Progenitor cell of endocrine pancreas (in vitro differentiated cells): ENCODE data around the gene ARHGAP15. TPM values are rescaled to one million over a fixed set of nuclear protein-coding genes. Genes with fewer than 3 reads are reported as not detected.

Experiments used
- DNase-seq: peaks from one replicate; pipeline ENCODE4 v3.0.0; 2021; ENCODE audit warnings: low spot score; ENCODE audit not compliant: unreplicated experiment
- H3K27ac Mint-ChIP-seq: 2 replicates; pipeline ENCODE4 v1.8.0; 2021; ENCODE audit warnings: mild to moderate bottlenecking, moderate library complexity, mixed read lengths
- H3K27me3 Mint-ChIP-seq: 2 replicates; pipeline ENCODE4 v1.8.0; 2021; ENCODE audit warnings: mixed read lengths
- H3K36me3 Mint-ChIP-seq: 2 replicates; pipeline ENCODE4 v1.8.0; 2022; ENCODE audit warnings: mixed read lengths; ENCODE audit not compliant: insufficient read depth
- H3K4me1 Mint-ChIP-seq: 2 replicates; pipeline ENCODE4 v1.8.0; 2021; ENCODE audit warnings: low read depth, mixed read lengths
- H3K4me3 Mint-ChIP-seq: 2 replicates; pipeline ENCODE4 v1.8.0; 2021; ENCODE audit warnings: low read depth, mild to moderate bottlenecking, moderate library complexity, mixed read lengths
- H3K9me3 Mint-ChIP-seq: 2 replicates; pipeline ENCODE4 v1.8.0; 2021; ENCODE audit warnings: low read depth, mixed read lengths
- total RNA-seq: library from RNA; stranded (reverse); gene quantifications from 2 replicates; pipeline ENCODE4 v1.2.1, GENCODE V29; 2021
- TF ChIP-seq, protein P1 (sequence below): fragments of 200-600 bp; sonication (generic); IDR thresholded peaks from one replicate; pipeline ENCODE4 v1.5.0; 2021; ENCODE audit warnings: antibody characterized with exemption, mild to moderate bottlenecking; ENCODE audit not compliant: unreplicated experiment

Gene ARHGAP15
- total RNA-seq, 1 donor from 2014 or later, result not detected

DNA sequence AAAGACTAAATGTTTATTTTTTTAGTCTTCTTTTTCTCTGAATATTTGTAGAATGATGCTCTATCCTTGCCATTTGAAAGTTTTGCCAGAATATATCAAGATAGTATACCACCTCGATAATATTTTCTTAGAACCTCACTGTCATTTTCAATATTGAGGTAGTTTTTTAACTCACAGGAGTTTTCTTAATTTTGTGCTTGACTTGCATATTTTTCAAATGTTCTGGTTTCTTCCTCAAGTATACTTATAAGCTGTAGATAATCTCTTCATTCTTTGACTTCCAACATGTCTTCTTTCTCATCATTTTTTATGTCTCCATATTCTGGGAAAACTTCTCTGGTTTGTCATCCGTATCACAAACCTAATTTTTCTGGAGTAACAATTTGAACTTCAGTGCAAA is 559.6 kb downstream of the ARHGAP15 start:
- peaks cover 38% of the 10 kb centered on the region for H3K27me3 Mint-ChIP-seq
- no peak overlapping the region for H3K4me3 Mint-ChIP-seq
- peaks cover 14% of the 10 kb centered on the region for H3K4me1 Mint-ChIP-seq

DNA sequence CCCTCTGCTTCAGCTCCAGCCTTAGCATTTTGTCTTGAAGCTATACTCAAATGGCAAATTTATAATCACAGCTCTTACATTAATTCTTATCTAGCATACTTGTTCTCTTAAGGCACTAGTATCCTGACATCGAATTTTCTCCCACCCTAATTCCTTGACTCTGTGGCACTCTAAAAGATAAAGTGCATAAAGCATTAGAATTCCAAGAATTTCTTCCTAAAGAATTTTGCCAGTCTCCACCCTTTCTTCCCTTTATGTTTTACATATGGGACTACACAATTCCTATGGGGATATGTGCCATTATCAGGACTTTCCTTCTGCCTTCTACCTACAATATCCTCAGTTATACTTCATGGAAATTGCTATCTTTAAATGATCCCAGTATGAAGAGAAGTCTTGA is 560.3 kb downstream of the ARHGAP15 start:
- Mint-ChIP-seq H3K27me3 (peaks cover 40% of the 10 kb centered on the region), H3K27ac (no peak overlapping the region), H3K36me3 (no peaks in the 10 kb centered on the region), H3K4me3 (no peak overlapping the region), H3K9me3 (no peaks in the 10 kb centered on the region), H3K4me1 (peaks cover 8% of the 10 kb centered on the region)
- DNase-seq, result no peak
- TF ChIP-seq, protein P1, sequence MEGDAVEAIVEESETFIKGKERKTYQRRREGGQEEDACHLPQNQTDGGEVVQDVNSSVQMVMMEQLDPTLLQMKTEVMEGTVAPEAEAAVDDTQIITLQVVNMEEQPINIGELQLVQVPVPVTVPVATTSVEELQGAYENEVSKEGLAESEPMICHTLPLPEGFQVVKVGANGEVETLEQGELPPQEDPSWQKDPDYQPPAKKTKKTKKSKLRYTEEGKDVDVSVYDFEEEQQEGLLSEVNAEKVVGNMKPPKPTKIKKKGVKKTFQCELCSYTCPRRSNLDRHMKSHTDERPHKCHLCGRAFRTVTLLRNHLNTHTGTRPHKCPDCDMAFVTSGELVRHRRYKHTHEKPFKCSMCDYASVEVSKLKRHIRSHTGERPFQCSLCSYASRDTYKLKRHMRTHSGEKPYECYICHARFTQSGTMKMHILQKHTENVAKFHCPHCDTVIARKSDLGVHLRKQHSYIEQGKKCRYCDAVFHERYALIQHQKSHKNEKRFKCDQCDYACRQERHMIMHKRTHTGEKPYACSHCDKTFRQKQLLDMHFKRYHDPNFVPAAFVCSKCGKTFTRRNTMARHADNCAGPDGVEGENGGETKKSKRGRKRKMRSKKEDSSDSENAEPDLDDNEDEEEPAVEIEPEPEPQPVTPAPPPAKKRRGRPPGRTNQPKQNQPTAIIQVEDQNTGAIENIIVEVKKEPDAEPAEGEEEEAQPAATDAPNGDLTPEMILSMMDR, result no peak

More for the DNA sequence above, 559.6 kb downstream of the ARHGAP15 start:
- TF ChIP-seq, protein P1, result no peak
- DNase-seq, result no peak
- H3K27ac Mint-ChIP-seq, result no peak overlapping the region
- H3K9me3 Mint-ChIP-seq, result no peaks in the 10 kb centered on the region
- no peaks in the 10 kb centered on the region for H3K36me3 Mint-ChIP-seq

DNA sequence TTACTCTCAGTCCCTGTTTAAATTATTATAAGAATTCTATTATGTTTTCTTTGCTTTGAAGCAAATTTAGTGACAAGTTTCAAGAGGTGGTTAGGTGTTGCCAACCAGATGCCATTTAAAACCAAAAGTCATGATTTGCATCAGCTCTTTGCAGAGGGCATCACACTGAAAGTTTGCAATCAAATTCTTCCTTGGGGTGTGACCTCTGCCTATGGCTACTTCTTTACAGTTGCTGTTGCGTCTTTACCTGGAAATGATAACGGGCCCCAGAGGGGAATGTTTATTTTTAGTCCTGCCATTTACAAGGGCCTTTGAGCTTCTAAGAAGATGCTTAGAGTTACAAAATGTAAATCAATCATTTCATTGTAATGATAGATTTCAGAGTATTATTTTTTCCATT is 561.0 kb downstream of the ARHGAP15 start:
- Mint-ChIP-seq H3K27ac (no peak overlapping the region), H3K4me3 (no peak overlapping the region), H3K27me3 (peaks cover 40% of the 10 kb centered on the region), H3K4me1 (peaks cover 3% of the 10 kb centered on the region), H3K9me3 (no peaks in the 10 kb centered on the region), H3K36me3 (no peaks in the 10 kb centered on the region)
- DNase-seq, result no peak
- TF ChIP-seq, protein P1, result no peak

- Mint-ChIP-seq H3K27ac (no peak overlapping the region), H3K27me3 (peaks cover 40% of the 10 kb centered on the region), H3K4me3 (no peak overlapping the region), H3K4me1 (no peaks in the 10 kb centered on the region), H3K9me3 (no peaks in the 10 kb centered on the region), H3K36me3 (no peaks in the 10 kb centered on the region)
- TF ChIP-seq, protein P1, result no peak
- DNase-seq, result no peak
Observed at GRCh38 chr2:143691121-143691520, 561.9 kb downstream of the ARHGAP15 start.

DNA sequence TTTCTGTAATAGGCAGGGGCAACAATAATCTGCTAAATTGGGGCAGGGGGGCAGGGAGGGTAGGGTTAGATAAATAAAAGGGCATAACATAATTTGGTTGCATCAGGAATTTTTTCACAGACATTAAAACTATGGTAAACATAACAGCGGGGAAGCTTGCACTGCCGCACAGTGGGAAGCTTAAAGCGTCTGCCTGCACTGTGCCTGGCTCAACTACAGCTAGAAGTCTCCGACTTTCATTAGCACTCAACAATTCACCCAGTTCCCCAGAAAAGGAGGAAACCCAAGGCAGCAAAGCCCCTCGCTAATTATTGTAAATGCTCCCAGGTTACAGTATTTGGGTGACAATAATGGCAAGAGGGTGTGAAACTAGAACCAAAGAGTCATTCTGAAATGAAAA is 562.9 kb downstream of the ARHGAP15 start:
- Mint-ChIP-seq H3K27me3 (peaks cover 40% of the 10 kb centered on the region), H3K9me3 (no peaks in the 10 kb centered on the region), H3K4me1 (no peaks in the 10 kb centered on the region), H3K4me3 (no peak overlapping the region), H3K36me3 (no peaks in the 10 kb centered on the region), H3K27ac (no peak overlapping the region)
- TF ChIP-seq, protein P1, result no peak
- no peak for DNase-seq
